NT2/D1 (cell line): Measurements from ENCODE around the gene FH.

Experiments
- DNase-seq: peaks from one replicate; pipeline ENCODE4 v3.0.0-alpha.2; 2011; ENCODE audit warnings: low read depth, low spot score
- H3K27me3 ChIP-seq: 2 replicates; pipeline ENCODE4 v1.6.0; 2011; ENCODE audit warnings: mild to moderate bottlenecking; ENCODE audit not compliant: insufficient read length, insufficient read depth
- H3K36me3 ChIP-seq: 2 replicates; pipeline ENCODE4 v1.6.1; 2011; ENCODE audit warnings: mild to moderate bottlenecking, low read length, mixed read lengths; ENCODE audit not compliant: insufficient read depth, insufficient read length
- H3K4me1 ChIP-seq: 2 replicates; pipeline ENCODE4 v1.5.1; 2011; ENCODE audit not compliant: insufficient read depth, insufficient read length
- H3K4me3 ChIP-seq: 2 replicates; pipeline ENCODE4 v1.5.1; 2011; ENCODE audit warnings: low read depth; ENCODE audit not compliant: insufficient read length
- H3K9ac ChIP-seq: 2 replicates; pipeline ENCODE4 v1.6.0; 2011; ENCODE audit warnings: low read depth; ENCODE audit not compliant: insufficient read length
- H3K9me3 ChIP-seq: 2 replicates; pipeline ENCODE4 v1.5.1; 2011; ENCODE audit warnings: mild to moderate bottlenecking, low read length; ENCODE audit not compliant: insufficient read depth
- SUZ12 ChIP-seq: IDR thresholded peaks from 2 replicates; pipeline ENCODE4 v1.6.1; 2011; ENCODE audit not compliant: insufficient read length, insufficient read depth; ENCODE audit errors: extremely low read depth
- YY1 ChIP-seq: IDR thresholded peaks from 2 replicates; pipeline ENCODE4 v1.6.1; 2011; ENCODE audit not compliant: insufficient read length, insufficient read depth
- ZNF274 ChIP-seq: IDR thresholded peaks from 2 replicates; pipeline ENCODE4 v1.6.1; 2011; ENCODE audit warnings: mild to moderate bottlenecking, low read depth, low read length

Gene FH

GRCh38 chr1:241520080-241520465 is 518 bp upstream of the FH start:
- no peak overlapping the region for H3K9ac ChIP-seq

GRCh38 chr1:241518476-241519307 is 863 bp downstream of the FH start:
- Histone ChIP-seq H3K27me3 (no peaks in the 10 kb centered on the region), H3K9ac (peak overlapping the region; percentile 92), H3K4me1 (no peaks in the 10 kb centered on the region), H3K9me3 (no peaks in the 10 kb centered on the region), H3K36me3 (peaks cover 33% of the 10 kb centered on the region), H3K4me3 (peak overlapping the region; percentile 86)
- no peak for TF ChIP-seq ZNF274
- TF ChIP-seq YY1: no peak
- TF ChIP-seq SUZ12: no peak
- DNase-seq: peak; percentile 13

More at GRCh38 chr1:241520080-241520465, 518 bp upstream of the FH start:
- no peak for DNase-seq
- TF ChIP-seq YY1: no peak
- no peak for TF ChIP-seq SUZ12
- no peak for TF ChIP-seq ZNF274
- peaks cover 22% of the 10 kb centered on the region for H3K36me3 ChIP-seq
- peak overlapping the region; percentile 86 for H3K4me3 ChIP-seq
- H3K9me3 ChIP-seq: no peaks in the 10 kb centered on the region
- H3K4me1 ChIP-seq: no peaks in the 10 kb centered on the region
- no peaks in the 10 kb centered on the region for H3K27me3 ChIP-seq

GRCh38 chr1:241513378-241513777 is 6.2 kb downstream of the FH start:
- no peak for TF ChIP-seq YY1
- no peak for TF ChIP-seq ZNF274
- TF ChIP-seq SUZ12: no peak
- Histone ChIP-seq H3K9me3 (no peaks in the 10 kb centered on the region), H3K4me1 (no peaks in the 10 kb centered on the region), H3K4me3 (no peak overlapping the region), H3K27me3 (no peaks in the 10 kb centered on the region), H3K9ac (no peak overlapping the region), H3K36me3 (peaks cover 85% of the 10 kb centered on the region)
- no peak for DNase-seq

- H3K4me3 ChIP-seq: no peak overlapping the region
- TF ChIP-seq SUZ12 (no peak), ZNF274 (no peak), YY1 (no peak)
- DNase-seq: no peak
- H3K9ac ChIP-seq: no peak overlapping the region
- peaks cover 99% of the 10 kb centered on the region for H3K36me3 ChIP-seq
- no peaks in the 10 kb centered on the region for H3K4me1 ChIP-seq
- H3K9me3 ChIP-seq: no peaks in the 10 kb centered on the region
- H3K27me3 ChIP-seq: no peaks in the 10 kb centered on the region
Observed at GRCh38 chr1:241507189-241507863, 12.2 kb downstream of the FH start.

- DNase-seq: no peak
- Histone ChIP-seq H3K9me3 (no peaks in the 10 kb centered on the region), H3K4me1 (no peaks in the 10 kb centered on the region), H3K27me3 (no peaks in the 10 kb centered on the region), H3K4me3 (no peak overlapping the region), H3K9ac (no peak overlapping the region), H3K36me3 (peaks cover 93% of the 10 kb centered on the region)
- TF ChIP-seq ZNF274 (no peak), SUZ12 (no peak), YY1 (no peak)
Observed at GRCh38 chr1:241503444-241503843, 16.1 kb downstream of the FH start.

GRCh38 chr1:241499910-241500309 is 19.6 kb downstream of the FH start:
- H3K9me3 ChIP-seq: no peaks in the 10 kb centered on the region
- peak; percentile 38 for DNase-seq
- TF ChIP-seq YY1: no peak
- TF ChIP-seq SUZ12: no peak
- no peak for TF ChIP-seq ZNF274

GRCh38 chr1:241495741-241496140 is 23.8 kb downstream of the FH start:
- Histone ChIP-seq H3K36me3 (peaks cover 65% of the 10 kb centered on the region), H3K4me1 (no peaks in the 10 kb centered on the region), H3K27me3 (no peaks in the 10 kb centered on the region), H3K9me3 (no peaks in the 10 kb centered on the region), H3K4me3 (no peak overlapping the region), H3K9ac (no peak overlapping the region)
- DNase-seq: no peak
- no peak for TF ChIP-seq ZNF274
- no peak for TF ChIP-seq YY1
- no peak for TF ChIP-seq SUZ12

More at GRCh38 chr1:241499910-241500309, 19.6 kb downstream of the FH start:
- Histone ChIP-seq H3K4me1 (no peaks in the 10 kb centered on the region), H3K27me3 (no peaks in the 10 kb centered on the region), H3K4me3 (no peak overlapping the region), H3K36me3 (peaks cover 91% of the 10 kb centered on the region), H3K9ac (no peak overlapping the region)
